GM21423 (cell line): ENCODE measurements around the gene NUCB2.

Experiments used
- ATAC-seq: cut with Tn5 transposase; IDR thresholded peaks from one replicate; pipeline ENCODE4 v1.9.1; 2021; ENCODE audit warnings: mild to moderate bottlenecking, moderate library complexity; ENCODE audit not compliant: unreplicated experiment

Gene NUCB2

DNA sequence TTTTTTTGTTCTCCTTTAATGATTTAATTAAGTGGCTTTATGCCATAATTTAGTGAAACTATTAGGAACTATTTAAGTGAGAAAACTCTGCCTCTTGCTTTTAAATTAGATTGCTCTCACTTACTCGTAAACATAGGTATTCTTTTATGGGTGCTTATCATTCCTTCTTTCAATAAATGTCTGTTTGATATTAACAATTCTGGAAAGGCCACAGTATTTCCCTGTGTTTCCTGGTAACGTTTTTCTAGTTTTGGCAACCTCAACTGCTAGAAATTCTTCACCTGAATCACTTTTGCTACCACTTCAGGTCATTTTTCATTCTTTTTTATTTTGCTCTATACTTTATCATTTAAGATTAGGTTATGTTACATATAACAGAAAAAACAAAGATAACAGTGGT, 55.1 kb downstream of the NUCB2 start:
- ATAC-seq = no peak

DNA sequence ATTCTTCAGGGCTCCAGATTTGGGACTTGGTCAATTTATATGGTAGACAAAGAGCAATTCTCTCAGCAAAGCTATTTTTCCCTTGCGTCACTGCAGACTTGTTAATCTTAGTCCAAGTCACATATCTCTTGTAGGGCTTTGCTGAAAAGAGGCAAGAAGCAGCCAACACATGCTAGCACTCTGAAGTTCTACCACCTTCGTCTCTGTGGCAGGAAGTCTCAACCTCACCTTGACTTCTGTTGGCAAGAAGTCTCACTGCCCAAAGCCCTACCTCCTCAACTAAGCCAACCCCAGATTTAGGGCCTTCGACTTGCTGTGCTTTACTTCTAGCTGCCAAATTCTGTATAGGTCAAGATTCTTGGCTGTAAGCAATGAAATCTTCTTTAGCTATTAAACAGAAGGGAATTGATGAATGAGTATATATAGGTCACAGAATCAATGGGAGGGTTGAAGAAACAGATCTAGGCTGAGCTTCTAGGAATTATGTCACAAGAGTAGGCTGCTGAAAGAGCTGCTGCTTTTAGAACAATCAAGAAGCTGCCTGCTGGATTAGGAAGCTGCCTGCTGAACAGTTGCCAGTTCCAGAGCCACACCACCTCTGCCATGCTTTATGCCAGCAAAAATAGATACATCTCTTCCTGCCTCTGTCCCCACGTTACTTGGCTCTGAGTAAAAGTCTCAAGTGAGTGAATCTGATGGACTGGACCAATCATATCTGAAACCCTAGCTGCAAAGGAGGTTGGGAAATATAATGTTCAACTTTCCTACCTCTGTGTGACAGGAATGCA, 57.5 kb downstream of the NUCB2 start:
- ATAC-seq = no peak

DNA sequence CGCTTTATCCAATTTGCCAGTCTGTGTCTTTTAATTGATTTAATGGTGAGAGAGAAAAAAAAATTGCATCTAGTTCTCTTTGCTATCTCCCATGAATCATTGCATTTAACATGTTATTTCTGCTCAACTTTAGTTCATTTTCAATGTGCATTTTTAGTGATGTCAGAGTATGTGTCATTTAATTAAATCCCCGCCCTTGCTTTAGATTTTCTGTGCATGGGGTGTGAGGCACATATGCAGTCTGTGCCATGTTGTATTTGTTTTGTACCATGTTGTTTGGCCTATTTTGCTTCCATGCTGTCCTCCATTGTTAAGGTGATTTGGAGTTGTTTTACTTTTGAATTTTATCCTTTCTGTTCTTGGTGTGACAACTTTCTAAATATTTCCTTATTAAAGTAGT, 66.7 kb downstream of the NUCB2 start:
- ATAC-seq = no peak

DNA sequence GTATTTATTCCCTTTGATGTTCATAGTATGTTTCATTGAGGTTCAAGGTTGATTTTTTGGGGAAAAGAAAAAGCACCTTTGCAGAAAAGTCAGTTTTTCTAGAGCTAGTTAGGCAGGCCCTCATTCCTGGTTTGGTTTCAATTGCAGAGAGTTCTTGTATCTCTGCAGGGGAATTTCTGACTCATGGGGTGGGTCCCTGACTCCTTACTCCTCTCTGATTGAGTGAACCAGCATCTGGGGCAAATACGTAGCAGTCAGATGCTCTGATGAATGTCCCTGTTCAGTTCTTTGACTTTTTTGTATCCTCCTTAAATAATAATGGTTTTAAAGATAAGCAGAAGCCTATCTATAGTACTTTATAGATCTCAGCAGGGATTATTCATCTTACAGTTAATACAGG, 67.4 kb downstream of the NUCB2 start:
- no peak for ATAC-seq

GRCh38 chr11:17347676-17348075, 71.1 kb downstream of the NUCB2 start:
- ATAC-seq = no peak

- no peak for ATAC-seq
Measured at GRCh38 chr11:17350455-17351171, 74.1 kb downstream of the NUCB2 start.

GRCh38 chr11:17351172-17351509, 74.6 kb downstream of the NUCB2 start:
- ATAC-seq = no peak

DNA sequence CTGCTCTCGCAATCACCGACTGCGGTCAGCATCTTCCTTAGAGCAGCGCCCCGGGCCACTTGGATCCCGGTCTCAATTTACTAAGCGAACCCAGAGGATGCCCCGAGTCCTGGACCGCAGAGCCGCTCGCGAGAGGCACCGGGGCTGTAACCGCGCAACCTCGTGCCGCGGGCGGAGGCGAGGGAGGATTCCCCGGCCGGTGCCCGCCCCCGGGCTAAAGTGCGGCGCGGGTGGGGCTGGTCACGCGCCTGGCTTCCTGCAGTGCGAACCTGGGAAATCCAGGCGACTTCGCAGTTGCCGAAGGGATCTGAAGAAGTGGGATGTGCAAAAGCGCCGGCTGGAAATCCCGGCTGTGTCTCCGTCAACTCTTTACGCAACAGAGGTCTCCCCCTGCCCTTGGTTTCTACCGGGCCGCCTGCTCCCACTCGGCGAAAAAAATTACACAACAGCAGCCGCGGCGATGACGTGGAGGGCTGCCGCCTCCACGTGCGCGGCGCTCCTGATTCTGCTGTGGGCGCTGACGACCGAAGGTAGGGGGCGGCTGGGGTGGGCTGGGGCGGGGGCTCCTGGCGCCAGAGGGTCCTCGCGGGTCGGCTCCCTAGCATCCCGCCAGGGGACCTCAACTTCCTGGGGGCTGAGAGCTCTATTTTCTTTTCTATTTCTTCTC, 75.1 kb downstream of the NUCB2 start, which contains the start of gene NCR3LG1:
Gene NCR3LG1 (plus strand): TSS at position 291 of the 667 bp plus-strand sequence. CDS start 170 bp downstream, at position 461.
- ATAC-seq = no peak

- ATAC-seq = no peak
Measured at GRCh38 chr11:17352950-17353820, 76.6 kb downstream of the NUCB2 start.

- ATAC-seq = no peak
Measured at GRCh38 chr11:17353821-17354600, 77.5 kb downstream of the NUCB2 start.

DNA sequence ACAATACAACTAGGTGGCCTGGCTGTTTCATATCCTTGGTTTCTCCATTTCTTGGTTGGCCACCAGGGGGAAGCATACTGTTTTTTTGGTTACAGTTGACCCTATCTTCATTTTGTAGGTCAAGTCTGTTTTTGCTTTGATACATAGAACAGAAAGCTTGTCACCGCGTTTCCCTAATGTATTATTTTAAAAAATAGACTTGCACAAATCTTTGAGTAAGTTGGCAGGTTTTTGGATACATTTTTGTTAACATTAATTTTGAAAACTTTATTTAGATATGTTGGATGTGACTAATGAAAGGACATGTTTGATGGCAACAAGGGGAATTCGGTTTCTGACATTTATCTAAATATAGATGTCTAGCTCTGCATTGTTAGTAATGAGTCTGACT, 78.1 kb downstream of the NUCB2 start:
- ATAC-seq = no peak

DNA sequence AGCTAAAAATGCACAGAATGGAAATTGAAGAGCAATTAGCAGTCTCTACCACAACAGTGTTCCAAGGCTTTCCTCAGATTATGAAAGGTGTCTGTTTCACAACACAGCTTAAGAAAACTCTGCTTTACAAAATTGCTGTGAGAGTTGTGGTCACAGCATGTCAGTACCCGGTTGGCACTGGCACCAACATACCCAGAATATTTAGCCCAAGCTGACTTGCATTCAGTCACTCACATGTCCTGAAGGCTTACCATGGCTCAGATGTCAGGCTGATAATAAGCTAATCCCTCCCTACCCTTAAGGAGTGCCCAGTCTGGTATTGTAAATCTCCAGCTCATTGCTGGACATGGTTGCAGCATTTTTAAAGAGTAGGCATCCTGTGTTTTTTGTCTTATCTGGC, 90.0 kb downstream of the NUCB2 start:
- ATAC-seq = no peak

DNA sequence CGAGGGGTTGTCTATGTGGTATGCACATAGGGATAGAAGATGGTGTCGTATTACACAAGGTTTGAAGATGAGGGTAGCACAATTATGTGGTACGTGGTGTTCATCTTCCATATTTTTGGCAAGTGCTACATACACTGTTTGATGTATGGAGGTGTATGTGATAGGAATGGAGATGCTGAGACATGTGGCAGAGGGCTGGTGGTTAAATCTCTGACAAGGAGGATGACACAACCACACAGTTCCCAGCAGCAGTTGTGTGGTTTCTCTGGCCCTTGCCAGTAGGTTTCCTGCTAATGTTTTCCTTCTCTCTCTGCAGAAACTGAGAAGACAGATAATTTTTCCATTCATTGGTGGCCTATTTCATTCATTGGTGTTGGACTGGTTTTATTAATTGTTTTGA, 92.0 kb downstream of the NUCB2 start:
- no peak for ATAC-seq

- ATAC-seq = no peak
Measured at GRCh38 chr11:17369094-17369493, 92.6 kb downstream of the NUCB2 start.

GRCh38 chr11:17369684-17370243, 93.2 kb downstream of the NUCB2 start:
- ATAC-seq = no peak

DNA sequence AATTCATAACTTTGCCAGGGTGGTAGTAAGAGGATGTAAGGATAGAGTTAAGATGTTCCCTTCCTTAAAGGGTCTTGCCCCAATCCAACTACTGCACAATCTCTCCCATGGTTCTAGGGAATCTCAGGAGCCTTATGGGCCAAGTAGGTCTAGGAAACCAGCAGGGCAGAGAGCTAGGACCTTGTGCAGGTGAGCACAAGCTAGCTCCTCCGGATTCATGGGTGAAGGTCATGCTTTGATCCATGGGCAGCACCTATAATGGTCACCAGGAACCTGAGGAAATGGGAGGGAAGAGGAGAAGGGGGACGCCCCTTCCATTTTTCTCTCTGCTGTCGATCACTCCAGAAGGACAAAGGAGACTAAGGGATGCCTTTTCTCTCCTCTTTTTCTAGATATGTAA, 95.1 kb downstream of the NUCB2 start:
- no peak for ATAC-seq

GRCh38 chr11:17375547-17375946, 99.0 kb downstream of the NUCB2 start:
- no peak for ATAC-seq

DNA sequence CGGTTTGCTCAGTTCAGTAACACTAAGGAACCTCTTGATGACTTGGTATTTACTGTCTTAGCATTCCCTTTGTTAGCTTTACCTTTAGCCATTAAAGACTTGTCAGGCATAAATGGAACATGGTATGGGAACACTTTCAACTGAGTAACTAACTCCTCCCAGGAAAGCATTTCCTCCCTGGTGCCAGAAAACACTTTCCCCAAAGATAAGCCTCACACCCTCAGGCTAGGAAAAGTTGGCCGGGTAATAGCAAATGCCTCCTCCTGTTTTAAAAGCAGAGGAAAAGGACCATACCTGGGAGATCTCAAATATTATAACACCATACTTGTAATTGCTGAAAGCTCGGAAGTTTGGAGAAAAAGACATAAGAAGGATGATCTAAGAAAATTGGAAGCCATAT, 100.0 kb downstream of the NUCB2 start:
- ATAC-seq = no peak

GRCh38 chr11:17378655-17379054, 102.1 kb downstream of the NUCB2 start:
- ATAC-seq = no peak
